ENCODE data around the gene MED23.

Gene MED23

GRCh38 chr6:131588643-131589042, 39.4 kb downstream of the MED23 start:
- no peak for ATAC-seq
- TF ChIP-seq ARNTL (CRISPR knock-in tag; IDR thresholded peaks at IDR 0.05; ENCODE audit: borderline replicate concordance, low read depth) (no peak), OSR1 (CRISPR knock-in tag; IDR thresholded peaks at IDR 0.05) (no peak)

GRCh38 chr6:131587909-131588308, 40.1 kb downstream of the MED23 start:
- ATAC-seq, result no peak
- TF ChIP-seq ARNTL (CRISPR knock-in tag; IDR thresholded peaks at IDR 0.05; ENCODE audit: borderline replicate concordance, low read depth), result no peak

GRCh38 chr6:131586543-131586942, 41.5 kb downstream of the MED23 start:
- ATAC-seq, result no peak
- TF ChIP-seq ZFP30 (CRISPR knock-in tag; IDR thresholded peaks at IDR 0.05) (no peak), GLIS3 (CRISPR knock-in tag; IDR thresholded peaks at IDR 0.05) (no peak), CSDC2 (CRISPR knock-in tag; IDR thresholded peaks at IDR 0.05) (no peak), OSR1 (CRISPR knock-in tag; IDR thresholded peaks at IDR 0.05) (no peak), TSHZ2 (CRISPR knock-in tag; IDR thresholded peaks at IDR 0.05) (no peak), ARNTL (CRISPR knock-in tag; IDR thresholded peaks at IDR 0.05; ENCODE audit: borderline replicate concordance, low read depth) (no peak), PPARA (CRISPR knock-in tag; IDR thresholded peaks at IDR 0.05; ENCODE audit: borderline replicate concordance) (no peak), ESRRG (CRISPR knock-in tag; IDR thresholded peaks at IDR 0.05) (no peak), CSRNP3 (CRISPR knock-in tag; IDR thresholded peaks at IDR 0.05) (no peak), TCF4 (CRISPR knock-in tag; IDR thresholded peaks at IDR 0.05; ENCODE audit: borderline replicate concordance) (no peak), RARB (CRISPR knock-in tag; IDR thresholded peaks at IDR 0.05) (no peak), ZC3H10 (CRISPR knock-in tag; IDR thresholded peaks at IDR 0.05) (no peak), ZNF8 (CRISPR knock-in tag; IDR thresholded peaks at IDR 0.05) (no peak), ZNF70 (CRISPR knock-in tag; IDR thresholded peaks at IDR 0.05) (no peak), POU6F1 (CRISPR knock-in tag; IDR thresholded peaks at IDR 0.05; ENCODE audit: borderline replicate concordance, low read depth) (no peak), CREB5 (CRISPR knock-in tag; IDR thresholded peaks at IDR 0.05; ENCODE audit: low read depth) (no peak)

GRCh38 chr6:131581523-131581922, 46.5 kb downstream of the MED23 start:
- ATAC-seq, result no peak
- TF ChIP-seq ARNTL (CRISPR knock-in tag; IDR thresholded peaks at IDR 0.05; ENCODE audit: borderline replicate concordance, low read depth) (no peak), TSHZ2 (CRISPR knock-in tag; IDR thresholded peaks at IDR 0.05) (no peak), ESRRG (CRISPR knock-in tag; IDR thresholded peaks at IDR 0.05) (no peak), RARB (CRISPR knock-in tag; IDR thresholded peaks at IDR 0.05) (no peak), CSDC2 (CRISPR knock-in tag; IDR thresholded peaks at IDR 0.05) (no peak), ZNF70 (CRISPR knock-in tag; IDR thresholded peaks at IDR 0.05) (no peak), ZNF565 (CRISPR knock-in tag; conservative IDR thresholded peaks at IDR 0.05; ENCODE audit: low read depth) (no peak), POU6F1 (CRISPR knock-in tag; IDR thresholded peaks at IDR 0.05; ENCODE audit: borderline replicate concordance, low read depth) (no peak), OSR1 (CRISPR knock-in tag; IDR thresholded peaks at IDR 0.05) (no peak), CSRNP3 (CRISPR knock-in tag; IDR thresholded peaks at IDR 0.05) (no peak), ZFP3 (CRISPR knock-in tag; IDR thresholded peaks at IDR 0.05) (no peak), TOX (CRISPR knock-in tag; IDR thresholded peaks at IDR 0.05; ENCODE audit: borderline replicate concordance) (no peak), CREB5 (CRISPR knock-in tag; IDR thresholded peaks at IDR 0.05; ENCODE audit: low read depth) (no peak), BACH2 (CRISPR knock-in tag; IDR thresholded peaks at IDR 0.05; ENCODE audit: borderline replicate concordance) (no peak), PPARA (CRISPR knock-in tag; IDR thresholded peaks at IDR 0.05; ENCODE audit: borderline replicate concordance) (no peak)
